ENCODE data around the gene ATOH1. TPM values are rescaled to one million over a fixed set of nuclear protein-coding genes. Genes with fewer than 3 reads are reported as not detected.

The ATOH1 gene
- total and polyA plus RNA-seq, 10 of the 15 experiments (the other 5 are each of a cell fraction or from before 2014, with no cell fraction given), result not detected

DNA sequence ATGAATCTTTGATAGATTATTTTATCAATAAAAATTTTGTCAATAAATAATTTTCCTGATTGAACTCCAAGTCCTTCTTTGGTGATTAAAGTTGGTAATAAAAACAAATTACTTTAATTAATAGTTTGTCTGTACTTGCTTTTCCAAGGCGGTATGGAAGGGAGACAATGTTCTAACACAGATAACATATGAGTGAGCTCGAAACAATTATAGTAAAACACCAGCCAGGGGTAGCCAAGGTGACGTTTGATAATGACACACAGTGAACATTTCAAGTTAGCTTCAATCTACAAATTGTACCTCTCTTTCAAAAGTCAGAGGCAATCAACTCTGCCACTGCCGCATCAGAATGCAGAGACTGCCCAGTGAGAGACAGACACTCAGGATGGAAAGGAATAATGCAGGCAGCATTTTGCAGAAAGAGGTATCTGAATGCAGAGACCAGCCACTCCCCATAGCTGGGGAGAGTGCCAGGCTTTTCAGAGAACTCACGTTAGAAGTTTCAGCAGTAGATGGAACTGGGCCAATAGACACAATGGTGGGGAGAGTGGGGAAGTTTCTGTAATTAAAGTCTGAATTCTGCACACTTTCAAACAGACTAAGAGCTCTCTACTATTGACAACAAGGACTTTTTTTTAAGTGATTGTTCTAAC, 18.1 kb upstream of the ATOH1 start:
- ChIA-PET SMC1A (ENCODE audit: uncharacterized antibody, unreplicated experiment) (interaction anchor here (1.1 kb wide), 2 partner anchors 13 to 33 kb away, joined by 3 to 4 read pairs; no protein-coding TSS in a partner anchor), POLR2A (interaction anchor here (0.6 kb wide), 1 partner anchor 193 kb away, joined by 3 read pairs; no protein-coding TSS in a partner anchor), CTCF (no interaction called here), RAD21 (ENCODE audit: unreplicated experiment) (no interaction called here)
- intact Hi-C loops (cut with micrococcal nuclease; ENCODE audit: unreplicated experiment) (no loop called here), in situ Hi-C loops (cut with MboI) (no loop called here)
- Histone ChIP-seq H3K36me3 (ENCODE audit: control insufficient read depth in 2 of 2, insufficient read depth in 2 of 2, low read length in 1 of 2) (no peaks in the 10 kb centered on the region), H3K4me2 (ENCODE audit: control insufficient read depth, insufficient read depth) (no peak overlapping the region), H3K27ac (ENCODE audit: control insufficient read depth, insufficient read depth) (no peak overlapping the region), H3K4me1 (ENCODE audit: control insufficient read depth, insufficient read depth, low read length) (no peaks in the 10 kb centered on the region), H3K9ac (ENCODE audit: control insufficient read depth, insufficient read depth, low read length) (no peak overlapping the region), H3K79me2 (ENCODE audit: control insufficient read depth, insufficient read depth, low read length) (no peaks in the 10 kb centered on the region), H3K9me3 (replicated peaks; ENCODE audit: control insufficient read depth, insufficient read depth, low read length) (no peaks in the 10 kb centered on the region), H2AFZ (ENCODE audit: control insufficient read depth, low read depth, low read length) (no peak overlapping the region), H3K27me3 (replicated peaks in 1 of 2; ENCODE audit: control insufficient read depth in 2 of 2, insufficient read depth in 2 of 2, low read length in 1 of 2) (no peaks in the 10 kb centered on the region), H4K20me1 (ENCODE audit: control insufficient read depth, insufficient read depth) (no peaks in the 10 kb centered on the region), H3K4me3 (no peak overlapping the region)
- BruUV-seq (replicated peaks), result no TSS peak
- no peak for DNase-seq (ENCODE audit: low read depth, low spot score)
- WGBS (ENCODE audit: insufficient coverage, insufficient replicate concordance, low lambda C conversion rate, missing lambda C conversion rate), result 21% methylated on average over 5 of the region's 5 CpGs
- ATAC-seq, result no peak
- no peak for FAIRE-seq
- TF ChIP-seq NR2C2 (IDR thresholded peaks at IDR 0.05; ENCODE audit: borderline replicate concordance, control insufficient read depth, insufficient read length, low read depth) (no peak), EZH2 (IDR thresholded peaks at IDR 0.05; ENCODE audit: borderline replicate concordance, control insufficient read depth, low read depth, low read length) (no peak), MTA2 (IDR thresholded peaks at IDR 0.05; ENCODE audit: low read depth) (no peak), HCFC1 (IDR thresholded peaks at IDR 0.05; ENCODE audit: low read length) (no peak), RAD51 (IDR thresholded peaks at IDR 0.05) (no peak), TCF12 (IDR thresholded peaks at IDR 0.05; ENCODE audit: low read depth, low read length) (no peak), GATAD2B (conservative IDR thresholded peaks at IDR 0.05; ENCODE audit: low read depth) (no peak), CUX1 (IDR thresholded peaks at IDR 0.05; ENCODE audit: insufficient replicate concordance, low read depth, low read length) (no peak), ZNF687 (IDR thresholded peaks at IDR 0.05) (no peak)
- TF ChIP-seq, protein P1, sequence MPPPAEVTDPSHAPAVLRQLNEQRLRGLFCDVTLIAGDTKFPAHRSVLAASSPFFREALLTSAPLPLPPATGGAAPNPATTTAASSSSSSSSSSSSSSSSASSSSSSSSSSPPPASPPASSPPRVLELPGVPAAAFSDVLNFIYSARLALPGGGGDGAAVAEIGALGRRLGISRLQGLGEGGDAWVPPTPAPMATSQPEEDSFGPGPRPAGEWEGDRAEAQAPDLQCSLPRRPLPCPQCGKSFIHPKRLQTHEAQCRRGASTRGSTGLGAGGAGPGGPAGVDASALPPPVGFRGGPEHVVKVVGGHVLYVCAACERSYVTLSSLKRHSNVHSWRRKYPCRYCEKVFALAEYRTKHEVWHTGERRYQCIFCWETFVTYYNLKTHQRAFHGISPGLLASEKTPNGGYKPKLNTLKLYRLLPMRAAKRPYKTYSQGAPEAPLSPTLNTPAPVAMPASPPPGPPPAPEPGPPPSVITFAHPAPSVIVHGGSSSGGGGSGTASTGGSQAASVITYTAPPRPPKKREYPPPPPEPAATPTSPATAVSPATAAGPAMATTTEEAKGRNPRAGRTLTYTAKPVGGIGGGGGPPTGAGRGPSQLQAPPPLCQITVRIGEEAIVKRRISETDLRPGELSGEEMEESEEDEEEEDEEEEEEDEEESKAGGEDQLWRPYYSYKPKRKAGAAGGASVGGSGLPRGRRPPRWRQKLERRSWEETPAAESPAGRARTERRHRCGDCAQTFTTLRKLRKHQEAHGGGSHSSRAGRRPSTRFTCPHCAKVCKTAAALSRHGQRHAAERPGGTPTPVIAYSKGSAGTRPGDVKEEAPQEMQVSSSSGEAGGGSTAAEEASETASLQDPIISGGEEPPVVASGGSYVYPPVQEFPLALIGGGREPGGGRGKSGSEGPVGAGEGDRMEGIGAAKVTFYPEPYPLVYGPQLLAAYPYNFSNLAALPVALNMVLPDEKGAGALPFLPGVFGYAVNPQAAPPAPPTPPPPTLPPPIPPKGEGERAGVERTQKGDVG (CRISPR knock-in tag; IDR thresholded peaks at IDR 0.05), result no peak

Measured in GM12878 (cell line).